HG03095 (cell line): ENCODE measurements around the gene DVL2.

Experiments
- ATAC-seq: cut with Tn5 transposase; IDR thresholded peaks from one replicate; pipeline ENCODE4 v1.9.1; 2021; ENCODE audit warnings: moderate library complexity; ENCODE audit not compliant: unreplicated experiment

DVL2 gene

GRCh38 chr17:7219812-7220592 is 14.3 kb downstream of the DVL2 start, which contains the start of the genes ACADVL and DLG4:
Gene ACADVL (plus strand): TSS chr17:7219938. CDS start chr17:7219985, 47 bp downstream.
Gene DLG4 (minus strand): TSS chr17:7219836.
- ATAC-seq, result peak; percentile 51

GRCh38 chr17:7219229-7219811 is 15.0 kb downstream of the DVL2 start:
- no peak for ATAC-seq

- ATAC-seq, result no peak
These were observed 15.6 kb downstream of the DVL2 start for GRCh38 chr17:7218758-7219157.

GRCh38 chr17:7218166-7218565 is 16.2 kb downstream of the DVL2 start:
- no peak for ATAC-seq

GRCh38 chr17:7217113-7217987 is 17.0 kb downstream of the DVL2 start:
- ATAC-seq, result no peak

- ATAC-seq, result no peak
These were observed 17.8 kb downstream of the DVL2 start for GRCh38 chr17:7216242-7217112.

GRCh38 chr17:7215652-7216180 is 18.6 kb downstream of the DVL2 start:
- no peak for ATAC-seq

- no peak for ATAC-seq
These were observed 19.1 kb downstream of the DVL2 start for GRCh38 chr17:7215136-7215638.

GRCh38 chr17:7214300-7215135 is 19.8 kb downstream of the DVL2 start:
- ATAC-seq, result peak; percentile 68

GRCh38 chr17:7213895-7214299 is 20.4 kb downstream of the DVL2 start:
- ATAC-seq, result no peak

GRCh38 chr17:7211491-7212273 is 22.6 kb downstream of the DVL2 start:
- no peak for ATAC-seq

- ATAC-seq, result no peak
These were observed 25.4 kb downstream of the DVL2 start for GRCh38 chr17:7208754-7209460.

- ATAC-seq, result no peak
These were observed 26.2 kb downstream of the DVL2 start for GRCh38 chr17:7208027-7208571.

- no peak for ATAC-seq
These were observed 27.0 kb downstream of the DVL2 start for GRCh38 chr17:7207120-7208001.

- ATAC-seq, result no peak
These were observed 28.8 kb downstream of the DVL2 start for GRCh38 chr17:7205561-7205960.

GRCh38 chr17:7204828-7205461 is 29.4 kb downstream of the DVL2 start:
- peak; percentile 61 for ATAC-seq
